Kidney glomerular epithelial cell (primary cell): ENCODE measurements around the gene CMIP.
"Not testable (repeated sequence)": the region's sequence is repeated elsewhere in the genome, so short reads cannot be mapped to it uniquely, and the experiment has no call there.

ENCODE experiments used
- DNase-seq: peaks from one replicate; lab custom pipeline; 2025; lab: John Stamatoyannopoulos, UW

CMIP gene

DNA sequence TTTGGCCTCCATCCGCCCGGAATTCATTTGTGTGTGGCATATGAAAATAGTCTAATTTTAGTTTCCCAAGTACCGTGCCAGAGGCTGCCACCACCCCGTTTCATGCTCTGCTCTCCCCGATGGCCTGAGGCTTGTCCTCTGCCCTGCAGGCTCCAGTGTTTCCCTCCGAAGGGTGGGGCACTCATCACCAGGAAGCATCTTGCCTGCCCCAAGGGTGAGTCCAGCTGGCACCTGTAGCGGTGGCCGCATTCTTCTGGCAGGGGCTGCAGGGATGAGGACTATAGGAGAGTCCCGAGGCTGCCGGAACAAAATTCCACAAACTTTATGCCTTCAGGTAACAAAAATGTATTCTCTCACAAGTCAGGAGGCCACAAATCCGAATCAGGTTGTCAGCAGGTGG is 23.1 kb upstream of the CMIP start:
- DNase-seq: no peak

DNA sequence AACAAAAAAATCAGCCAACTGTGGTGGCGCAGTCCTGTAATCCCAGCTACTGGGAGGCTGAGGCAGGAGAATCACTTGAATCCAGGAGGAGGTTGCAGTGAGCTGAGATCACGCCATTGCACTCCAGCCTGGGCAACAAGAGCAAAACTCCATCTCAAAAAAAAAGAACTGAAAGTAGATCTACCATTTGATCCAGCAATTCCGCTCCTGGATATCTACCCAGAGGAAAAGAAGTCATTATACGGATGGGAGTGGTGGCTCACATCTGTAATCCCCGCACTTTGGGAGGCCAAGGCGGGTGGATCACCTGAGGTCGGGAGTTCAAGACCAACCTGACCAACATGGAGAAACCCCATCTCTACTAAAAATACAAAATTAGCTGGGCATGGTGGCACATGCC is 22.5 kb upstream of the CMIP start:
- DNase-seq: not testable (repeated sequence)

DNA sequence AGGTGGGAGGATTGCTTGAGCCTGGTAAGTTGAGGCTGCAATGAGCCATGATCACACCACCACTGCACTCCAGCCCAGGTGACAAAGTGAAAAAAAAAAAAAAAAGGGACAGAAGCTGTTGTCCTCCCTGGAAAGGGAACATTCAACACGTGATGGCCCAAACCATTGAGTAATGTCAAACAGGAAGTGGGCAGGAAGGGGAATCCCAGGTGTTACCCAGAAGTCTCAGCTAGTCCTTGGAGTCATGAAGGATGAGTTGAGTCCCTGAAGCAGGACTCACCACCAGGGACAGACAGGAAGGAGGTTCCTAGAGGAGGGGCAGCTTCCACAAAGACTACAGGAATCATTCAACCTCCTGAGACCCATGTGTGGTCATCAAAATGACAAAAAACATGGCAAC is 19.8 kb upstream of the CMIP start:
- DNase-seq: no peak

DNA sequence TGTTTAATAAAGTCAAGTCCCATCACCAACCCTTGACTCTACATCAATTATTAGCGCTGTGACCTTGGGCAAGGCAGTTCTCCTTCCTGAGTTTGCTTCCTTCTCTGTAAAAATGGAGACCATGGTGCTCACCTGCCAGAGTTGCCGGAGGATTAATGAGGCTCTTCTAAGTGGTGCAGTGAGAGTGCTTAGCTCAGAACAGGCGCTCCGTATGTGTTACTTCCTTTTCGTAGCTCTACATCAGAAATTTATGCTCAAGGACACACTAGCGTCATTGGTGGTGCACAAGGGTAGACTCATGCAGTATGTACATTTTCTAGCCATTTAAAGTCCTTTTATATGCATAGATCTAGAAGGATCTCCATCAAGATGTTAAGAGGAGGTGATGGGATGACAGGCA is 17.4 kb upstream of the CMIP start:
- DNase-seq: no peak

DNA sequence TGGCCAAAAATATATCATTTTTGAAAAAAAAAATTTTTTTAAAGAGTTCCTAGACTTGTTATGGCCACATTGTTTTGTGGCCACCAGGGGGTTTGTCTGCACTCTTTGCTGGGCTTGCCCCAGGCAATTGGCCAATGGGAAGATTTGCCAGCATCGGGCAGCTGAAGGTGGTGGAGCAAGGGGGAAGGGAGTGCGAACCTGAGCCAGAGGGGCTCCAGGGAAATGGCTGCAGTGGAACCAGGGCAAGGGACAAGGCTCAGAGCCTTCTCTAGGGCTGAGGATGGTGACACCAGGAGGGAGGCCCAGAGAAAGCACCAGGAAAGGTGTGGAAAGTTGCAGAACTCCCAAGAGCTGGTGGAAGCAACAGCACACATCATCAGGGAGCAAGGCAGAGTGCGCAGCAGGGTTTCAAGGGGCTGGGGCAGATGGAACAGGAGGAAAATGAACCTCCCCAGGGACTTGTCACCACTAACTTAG is 15.5 kb upstream of the CMIP start:
- no peak for DNase-seq

DNA sequence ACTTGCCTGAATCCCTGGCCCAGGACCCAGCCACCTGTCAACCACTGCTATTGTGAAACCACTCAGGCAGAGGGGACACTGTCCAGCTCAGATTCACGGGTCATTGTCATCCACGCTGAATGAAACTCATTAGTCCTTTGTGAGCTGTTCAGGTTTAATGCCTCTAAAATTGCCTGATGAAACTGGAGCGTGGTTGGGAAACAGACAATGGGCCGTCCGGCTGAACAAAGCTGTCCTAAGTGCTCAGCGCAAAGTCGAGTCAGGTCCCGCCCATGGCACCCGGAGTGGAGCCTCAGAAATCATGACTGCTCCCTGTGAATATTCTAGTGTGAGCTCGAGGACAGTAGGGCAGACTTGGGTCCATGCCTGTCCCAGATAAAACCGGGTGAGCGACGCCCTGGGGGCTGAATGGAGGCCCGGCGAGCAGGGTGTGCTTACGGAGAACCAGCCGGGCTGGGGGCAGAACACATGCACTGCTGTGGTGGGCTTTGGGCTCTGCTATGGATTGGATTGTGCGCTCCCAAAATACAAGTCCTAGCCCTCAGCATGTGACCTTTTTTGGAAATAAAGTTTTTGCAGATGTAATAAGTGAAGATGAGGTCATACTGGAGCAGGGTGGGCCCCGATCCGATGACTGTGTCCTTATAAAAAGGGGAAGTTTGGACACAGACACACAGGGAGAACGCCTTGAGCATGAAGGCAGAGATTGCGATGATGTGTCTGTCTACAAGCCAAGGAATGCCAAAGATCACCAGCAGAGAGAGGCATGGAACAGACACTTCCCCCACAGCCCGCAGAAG is 12.9 kb upstream of the CMIP start:
- no peak for DNase-seq

DNA sequence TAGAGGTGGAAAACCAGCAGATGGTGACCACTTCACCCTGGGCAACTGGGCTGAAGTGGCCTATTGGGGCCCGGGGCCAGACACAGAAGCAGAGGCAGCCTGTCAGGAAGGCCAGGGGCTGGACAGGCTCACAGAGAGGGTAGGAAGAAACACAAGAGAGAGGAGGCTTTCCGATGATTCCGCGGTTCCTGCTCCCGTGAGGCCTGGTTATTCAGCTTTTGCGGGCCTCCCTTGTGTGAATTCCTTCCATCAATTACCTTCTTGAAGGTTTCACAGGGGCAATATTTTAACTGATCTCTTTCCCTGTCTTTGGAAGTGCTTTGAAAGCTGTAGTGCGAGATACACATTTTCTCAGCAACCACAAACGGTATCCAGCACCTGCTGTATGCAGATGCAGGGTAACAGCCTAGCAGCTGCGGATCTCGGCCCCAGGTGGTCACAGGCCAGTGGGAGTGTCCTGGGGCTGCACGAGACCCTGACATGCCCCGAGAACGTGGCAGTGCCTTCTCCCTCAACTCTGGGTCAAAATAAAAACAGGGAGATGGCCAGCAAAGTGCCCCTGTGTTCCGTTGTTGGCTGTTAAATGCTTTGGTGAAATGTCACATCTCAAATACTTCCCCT is 11.6 kb upstream of the CMIP start:
- no peak for DNase-seq

DNA sequence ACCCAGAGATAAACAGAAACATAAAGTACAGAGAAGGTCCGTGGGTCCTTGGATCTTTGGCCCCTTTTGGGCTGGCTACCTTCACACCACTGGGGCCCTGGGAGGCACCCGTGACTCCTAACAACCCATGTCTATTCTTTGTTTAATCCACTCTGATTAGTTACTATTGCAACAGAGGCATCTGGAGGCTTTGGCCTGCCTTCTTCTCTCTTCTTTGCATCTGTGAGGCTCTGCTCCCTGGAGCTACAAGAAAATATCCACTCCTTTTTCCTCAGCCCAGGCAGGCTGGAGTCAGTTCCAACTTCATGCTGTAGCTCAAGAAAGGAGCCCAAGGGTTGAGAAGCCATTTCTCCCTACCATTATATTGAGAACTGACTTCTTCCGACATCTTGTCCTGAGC is 9.5 kb upstream of the CMIP start:
- DNase-seq: no peak

DNA sequence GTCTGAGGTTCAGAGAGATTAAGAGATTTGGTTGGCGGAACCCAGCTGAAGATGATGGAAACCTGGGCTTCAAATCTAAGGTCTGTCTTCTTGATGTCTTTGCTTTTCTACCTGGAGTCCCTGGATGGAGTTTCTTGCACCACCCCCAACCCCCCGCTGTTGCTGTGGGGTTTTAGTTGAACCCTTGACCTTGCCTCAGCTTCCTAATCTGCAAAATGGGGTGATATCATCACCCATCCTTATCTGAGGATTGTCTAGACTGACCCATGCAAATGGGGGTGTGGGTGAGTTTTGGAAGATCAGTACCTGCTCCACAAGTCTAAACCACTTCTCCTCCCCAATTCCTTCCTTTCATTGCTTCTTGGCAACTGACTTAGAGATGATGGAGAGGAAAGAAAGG is 9.0 kb upstream of the CMIP start:
- DNase-seq: no peak

DNA sequence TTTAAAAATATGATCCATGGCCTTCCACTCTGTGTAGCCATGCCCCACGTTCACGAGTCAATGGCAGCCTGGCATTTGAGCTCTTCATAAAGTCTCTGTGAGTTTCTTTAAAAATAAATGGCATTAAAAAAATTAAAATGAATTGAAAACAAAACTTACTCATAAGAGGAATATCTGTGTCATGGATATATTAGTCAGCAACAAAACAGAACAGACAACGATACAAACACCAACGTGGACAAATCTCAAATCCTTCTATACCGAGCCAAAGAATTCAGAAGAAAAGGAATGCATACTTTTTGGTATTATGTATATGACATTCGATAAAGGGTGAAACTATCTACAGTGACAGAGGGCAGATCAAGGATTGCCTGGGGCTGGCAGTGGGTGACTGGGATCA is 8.2 kb upstream of the CMIP start:
- DNase-seq: no peak

DNA sequence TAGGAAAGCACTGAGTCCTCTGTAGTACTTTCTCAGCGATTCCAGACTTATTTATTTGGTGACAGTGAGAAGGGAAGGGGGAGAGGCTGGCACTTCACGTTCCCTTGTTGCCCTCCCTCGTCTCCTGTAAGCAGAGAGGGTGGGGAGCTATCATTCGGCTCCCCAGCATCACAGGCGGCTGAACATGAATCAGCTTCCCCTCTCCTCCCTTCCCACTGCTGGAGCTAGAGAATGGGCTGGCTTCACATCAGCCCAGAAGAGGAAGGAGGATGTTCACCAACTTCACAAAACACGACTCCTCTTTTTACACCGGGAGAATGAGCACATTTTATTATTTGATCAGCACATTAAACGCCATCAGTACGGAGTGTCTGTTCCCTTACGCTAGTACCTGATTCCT is 6.7 kb upstream of the CMIP start:
- DNase-seq: no peak

DNA sequence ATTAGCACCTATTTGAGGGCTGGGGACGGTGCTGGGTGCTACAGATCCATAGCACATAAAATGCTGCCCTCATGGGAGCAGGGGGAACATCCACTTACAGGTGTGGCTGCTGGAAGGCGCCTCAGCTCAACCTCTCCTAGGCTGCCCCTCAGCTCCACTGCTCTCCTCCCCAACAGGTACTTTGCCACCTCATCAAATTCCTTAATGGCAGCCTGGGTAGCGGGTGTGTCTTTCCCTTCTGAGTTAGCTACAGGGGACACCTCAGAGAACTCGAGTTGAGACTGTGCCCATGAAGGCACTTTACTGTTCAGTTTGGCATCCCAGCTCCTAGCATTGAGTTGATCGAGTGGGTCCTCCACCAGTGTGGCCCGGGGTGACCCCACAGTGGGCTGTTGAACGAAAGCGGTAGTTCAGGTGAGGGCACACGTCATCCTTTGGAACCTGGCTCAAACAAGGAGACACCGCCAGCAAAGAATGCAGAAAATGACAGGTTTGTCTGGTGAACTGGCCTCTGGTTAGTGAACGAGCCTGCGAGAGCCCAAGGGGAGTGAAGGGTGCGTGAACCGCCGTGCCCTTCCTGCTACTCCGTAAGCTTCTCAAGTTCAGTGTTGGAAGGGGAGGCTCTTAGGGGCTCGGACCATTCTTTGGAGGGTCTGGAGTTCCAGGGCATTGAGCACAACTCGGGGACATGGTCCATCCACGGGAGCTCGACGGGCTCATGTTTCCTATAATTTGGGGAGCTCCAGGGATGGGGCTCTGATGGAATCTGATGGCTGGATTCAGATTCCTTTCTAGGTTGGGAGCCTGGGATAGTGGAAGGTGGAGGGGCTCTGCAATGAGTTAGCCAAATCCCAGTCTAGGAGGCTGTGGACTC is 3.5 kb upstream of the CMIP start:
- DNase-seq: no peak

DNA sequence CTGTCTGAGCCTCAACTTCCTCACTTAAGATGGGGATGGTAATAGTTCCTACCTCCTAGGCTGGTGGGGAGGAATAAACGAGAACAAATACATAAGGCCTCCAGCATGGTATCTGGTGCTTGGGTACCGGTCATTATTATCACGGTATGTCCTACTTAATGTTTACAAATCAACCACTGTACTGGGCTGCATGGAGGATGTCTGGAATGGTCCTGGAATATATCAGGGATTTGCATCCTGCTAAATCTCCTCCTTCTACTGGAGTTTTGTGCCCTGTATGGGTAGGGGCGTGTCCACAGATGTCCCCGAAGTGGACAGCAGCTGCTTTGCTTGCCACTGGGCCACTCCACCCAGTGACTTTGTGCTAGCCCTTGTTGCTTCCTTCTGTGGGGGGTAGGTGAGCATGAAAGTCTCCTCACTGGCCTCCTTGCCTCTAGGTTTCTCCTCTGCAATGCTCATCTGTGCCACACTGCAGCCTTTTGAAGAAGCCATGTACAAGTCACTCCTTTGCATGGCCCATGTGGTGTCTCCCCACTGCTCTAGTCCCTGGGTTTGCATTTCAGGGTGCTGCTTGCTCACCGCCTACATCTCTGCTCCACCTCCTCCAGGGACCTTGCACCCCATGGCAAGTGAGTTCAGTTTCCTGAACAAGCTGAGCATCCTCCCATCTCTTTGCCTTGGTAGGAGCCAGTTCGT is 2.2 kb upstream of the CMIP start:
- no peak for DNase-seq

DNA sequence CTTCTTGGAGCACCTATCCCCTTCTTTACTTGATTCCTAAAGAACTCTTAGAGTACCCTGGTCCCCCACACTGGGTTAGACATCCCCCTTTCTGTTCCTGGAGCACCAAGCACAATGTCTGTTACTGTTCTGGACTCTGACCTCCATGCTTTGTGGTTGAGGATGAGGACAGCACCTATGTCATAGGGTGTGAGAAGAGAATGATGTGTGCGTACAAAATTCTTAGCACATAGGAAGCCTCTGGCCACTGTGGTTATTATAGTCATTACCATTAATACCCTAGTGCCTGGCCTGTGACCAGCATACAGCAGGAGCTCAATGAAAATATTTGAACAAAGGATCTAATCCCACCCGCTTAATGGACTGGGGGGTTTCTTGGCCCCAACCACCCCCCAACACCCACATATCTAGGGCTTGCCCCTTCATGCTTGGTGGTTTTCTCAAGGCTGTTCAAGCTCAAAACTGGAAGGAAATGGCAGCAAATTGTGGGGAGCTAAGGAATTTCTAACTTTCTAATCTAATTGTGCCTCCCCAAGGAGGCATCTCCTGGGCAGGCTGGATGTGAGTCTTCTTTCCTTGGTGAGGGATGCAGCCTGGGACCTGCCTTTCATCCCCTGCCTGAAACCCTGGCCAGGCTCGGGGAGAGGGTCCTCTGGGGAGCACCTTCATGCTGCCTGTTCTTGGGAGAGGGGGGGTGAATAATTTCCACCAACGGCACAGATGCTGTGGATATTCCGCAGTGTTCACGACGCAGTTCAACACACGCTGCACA is 1.5 kb upstream of the CMIP start:
- DNase-seq: no peak

DNA sequence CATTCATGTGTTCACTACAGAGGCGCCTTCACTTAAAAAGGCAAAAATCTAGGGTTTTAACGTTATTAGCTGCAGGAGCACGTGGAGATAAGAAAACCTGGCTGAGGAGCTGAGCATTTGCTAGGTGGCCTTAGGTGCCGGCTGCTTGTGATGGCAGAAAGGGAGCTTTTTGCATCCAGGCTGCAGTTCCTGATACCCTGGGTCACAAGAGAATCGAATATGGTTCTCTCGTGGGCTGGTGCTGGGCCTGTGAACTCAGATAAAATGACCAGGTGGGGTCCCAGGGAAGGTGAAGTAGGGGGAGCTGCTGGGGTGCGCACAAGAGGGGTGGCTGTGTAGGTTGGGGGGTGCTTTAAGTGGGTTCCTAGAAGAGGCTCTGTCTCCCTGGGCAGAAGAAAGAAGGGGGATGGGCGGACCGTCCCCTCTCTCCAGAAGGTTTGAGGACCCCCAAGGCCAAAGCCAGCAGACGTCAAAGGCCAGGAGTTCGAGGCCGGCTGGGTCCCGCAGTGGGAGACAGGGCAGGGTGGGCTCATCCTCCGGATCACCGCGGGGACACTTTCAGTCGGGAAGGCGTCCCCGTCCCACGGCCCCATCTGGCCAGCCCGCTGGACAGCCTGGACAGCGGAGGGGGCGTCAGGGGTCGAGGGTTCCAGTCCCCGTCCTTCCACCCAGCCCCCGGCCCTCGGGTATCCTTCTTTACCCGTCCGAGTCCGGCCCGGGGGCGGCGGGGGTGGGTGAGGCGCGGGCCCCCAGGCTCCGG is 740 bp upstream of the CMIP start:
- DNase-seq: no peak

DNA sequence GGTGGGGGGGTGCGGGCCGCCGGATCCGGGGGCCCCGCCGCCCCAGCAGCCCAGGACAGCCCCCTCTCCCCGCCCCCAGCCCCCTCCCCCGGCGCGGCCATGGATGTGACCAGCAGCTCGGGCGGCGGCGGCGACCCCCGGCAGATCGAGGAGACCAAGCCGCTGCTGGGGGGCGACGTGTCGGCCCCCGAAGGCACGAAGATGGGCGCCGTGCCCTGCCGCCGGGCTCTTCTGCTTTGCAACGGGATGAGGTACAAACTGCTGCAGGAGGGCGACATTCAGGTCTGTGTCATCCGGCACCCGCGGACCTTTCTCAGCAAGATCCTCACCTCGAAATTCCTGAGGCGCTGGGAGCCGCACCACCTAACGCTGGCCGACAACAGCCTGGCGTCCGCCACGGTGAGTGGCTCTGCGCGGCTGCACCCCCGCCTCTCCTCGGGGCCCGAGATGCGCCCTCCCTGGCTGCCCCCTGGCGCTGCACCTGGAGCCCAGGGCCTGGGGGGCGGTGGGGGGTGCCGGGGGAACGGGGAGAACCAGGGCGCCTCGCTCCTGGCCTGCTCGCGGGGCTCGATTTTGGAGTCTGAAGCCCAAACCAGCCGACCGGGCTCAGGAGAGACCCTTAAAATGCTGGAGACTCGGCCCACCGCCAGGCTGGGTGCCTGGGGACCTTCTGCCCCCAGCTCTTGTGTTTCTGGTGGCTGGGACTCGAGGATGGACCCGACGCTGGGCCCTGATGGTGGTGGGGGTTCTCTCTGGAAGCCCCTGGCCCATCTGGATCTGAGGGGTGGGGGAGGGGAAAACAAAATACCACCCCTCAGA is 744 bp downstream of the CMIP start:
- no peak for DNase-seq

DNA sequence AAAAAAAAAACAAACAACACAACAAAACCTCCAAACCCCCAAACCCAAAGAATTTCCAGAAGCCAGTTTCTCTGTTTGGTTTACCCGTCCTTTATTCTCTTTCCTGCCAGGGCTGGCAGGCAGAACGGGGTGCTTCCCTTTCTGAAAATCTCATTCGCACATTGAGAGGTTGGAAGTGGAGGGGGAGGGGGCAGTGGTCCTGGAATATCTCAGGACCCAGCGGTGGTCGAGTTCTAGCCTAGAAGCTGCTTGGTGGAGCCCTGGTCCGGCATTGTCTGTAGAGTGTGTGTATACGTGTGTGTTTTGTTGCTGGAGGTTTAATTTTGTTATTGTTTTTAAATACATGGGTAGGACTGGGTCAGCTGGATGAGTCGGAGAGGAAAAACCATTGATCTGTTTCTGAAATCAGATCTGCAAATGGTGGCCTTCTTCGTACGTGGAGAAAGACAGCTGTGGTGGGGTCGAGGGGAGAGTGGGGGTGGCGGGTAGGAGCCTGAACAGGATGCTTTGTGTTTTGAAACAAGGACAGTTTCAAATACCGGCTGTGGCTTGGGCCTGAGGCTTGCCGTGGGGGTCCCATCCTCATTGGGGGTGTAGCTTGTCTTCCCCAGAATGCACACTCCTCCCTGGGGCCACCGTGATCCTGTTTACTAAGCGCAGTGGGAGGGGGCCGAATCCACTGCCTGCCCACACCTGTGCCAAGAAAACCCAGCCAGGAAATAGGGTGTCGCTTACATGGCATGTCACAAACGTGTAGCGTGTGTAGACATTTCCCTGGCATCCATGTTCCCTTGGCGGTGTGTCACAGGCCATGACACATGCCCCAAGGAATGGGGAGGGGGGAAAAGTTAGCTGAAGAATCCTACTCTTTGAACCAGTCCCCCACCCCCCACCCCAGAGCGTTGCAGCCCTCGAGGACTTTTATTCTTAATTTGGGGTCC is 1.6 kb downstream of the CMIP start:
- no peak for DNase-seq

DNA sequence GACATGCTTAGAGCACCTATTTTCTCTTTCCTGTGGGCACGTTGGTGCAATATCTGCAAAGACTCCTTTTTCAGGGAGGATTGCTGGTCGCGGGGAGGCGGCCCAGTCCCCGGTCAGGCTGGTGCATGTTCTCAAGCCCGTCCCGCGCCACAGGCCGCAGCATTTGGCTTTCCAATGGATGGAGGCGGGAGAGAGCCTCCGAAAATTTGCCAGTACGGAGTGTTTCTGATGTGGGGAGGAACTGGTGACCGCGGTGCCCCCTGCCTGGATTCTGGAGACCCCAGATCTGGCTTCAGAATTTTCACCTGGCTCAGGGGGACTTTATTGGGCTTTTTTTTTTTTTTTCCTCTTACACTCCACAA is 2.3 kb downstream of the CMIP start:
- DNase-seq: no peak
